ENCODE results near the gene FAM162B.

DNA sequence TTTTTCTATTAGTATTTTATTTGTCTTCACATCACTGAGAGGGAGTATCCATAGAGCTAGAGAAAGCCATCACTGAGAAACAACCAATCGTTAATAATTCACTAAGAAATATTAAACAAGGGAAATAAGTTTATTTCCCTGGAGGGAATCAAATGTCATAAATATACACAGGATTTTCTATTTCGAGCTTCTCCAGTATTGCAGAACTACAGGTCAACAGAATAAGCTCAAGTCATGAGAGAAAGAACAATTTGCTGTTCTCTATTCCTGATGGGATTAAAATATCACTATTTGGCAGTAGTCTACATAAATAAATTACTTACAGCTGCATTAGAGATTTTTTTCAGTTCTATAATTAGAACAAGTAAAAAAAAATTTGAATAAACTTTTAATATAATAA, 2.2 kb upstream of the FAM162B start:
- TF ChIP-seq, protein P1, sequence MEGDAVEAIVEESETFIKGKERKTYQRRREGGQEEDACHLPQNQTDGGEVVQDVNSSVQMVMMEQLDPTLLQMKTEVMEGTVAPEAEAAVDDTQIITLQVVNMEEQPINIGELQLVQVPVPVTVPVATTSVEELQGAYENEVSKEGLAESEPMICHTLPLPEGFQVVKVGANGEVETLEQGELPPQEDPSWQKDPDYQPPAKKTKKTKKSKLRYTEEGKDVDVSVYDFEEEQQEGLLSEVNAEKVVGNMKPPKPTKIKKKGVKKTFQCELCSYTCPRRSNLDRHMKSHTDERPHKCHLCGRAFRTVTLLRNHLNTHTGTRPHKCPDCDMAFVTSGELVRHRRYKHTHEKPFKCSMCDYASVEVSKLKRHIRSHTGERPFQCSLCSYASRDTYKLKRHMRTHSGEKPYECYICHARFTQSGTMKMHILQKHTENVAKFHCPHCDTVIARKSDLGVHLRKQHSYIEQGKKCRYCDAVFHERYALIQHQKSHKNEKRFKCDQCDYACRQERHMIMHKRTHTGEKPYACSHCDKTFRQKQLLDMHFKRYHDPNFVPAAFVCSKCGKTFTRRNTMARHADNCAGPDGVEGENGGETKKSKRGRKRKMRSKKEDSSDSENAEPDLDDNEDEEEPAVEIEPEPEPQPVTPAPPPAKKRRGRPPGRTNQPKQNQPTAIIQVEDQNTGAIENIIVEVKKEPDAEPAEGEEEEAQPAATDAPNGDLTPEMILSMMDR (IDR thresholded peaks at IDR 0.05; ENCODE audit: insufficient read depth, low read length, poor library complexity, severe bottlenecking) = no peak
- no peak for TF ChIP-seq EZH2phosphoT487 (conservative IDR thresholded peaks at IDR 0.05; ENCODE audit: low read length)
